H7 (cell line): Measurements from ENCODE around the gene CDY2A. TPM values are rescaled to one million over a fixed set of nuclear protein-coding genes. Genes with fewer than 3 reads are reported as not detected.

Experiments used
- total RNA-seq: library from RNA; depleted of rRNA; stranded (reverse); fragments of >200 nt; shearing (Covaris generic); gene quantifications from 2 replicates; pipeline ENCODE4 v1.2.3, GENCODE V29; 2014; rRNA removed

CDY2A gene
- total RNA-seq, 1 experiment from 2014 or later: not detected

Other genes with a start within 250 kb of the CDY2A start
- gene CDY2B, start 145.6 kb upstream of the CDY2A start, total RNA-seq: not detected in 2 replicates